Measurements from ENCODE around the gene BBS1.
A peak's percentile ranks its signal among the peaks of the same experiment; 100 is the strongest.
"Not testable (repeated sequence)": the region's sequence is repeated elsewhere in the genome, so short reads cannot be mapped to it uniquely, and the experiment has no call there.

The BBS1 gene

GRCh38 chr11:66510271-66510989 lies at the start of gene BBS1:
Gene BBS1 (plus strand): TSS chr11:66510635. CDS start chr11:66510660, 25 bp downstream.
- H3K27me3 ChIP-seq (ENCODE audit: insufficient read depth, low read depth, severe bottlenecking): no peaks in the 10 kb centered on the region
- peak within 1 kb of the TSS; percentile 85 for H3K27ac ChIP-seq
- H3K4me3 ChIP-seq (ENCODE audit: low read depth, low read length): peak within 1 kb of the TSS; percentile 94
- H3K36me3 ChIP-seq: peaks cover 46% of the 10 kb centered on the region
- no peaks in the 10 kb centered on the region for H3K9me3 ChIP-seq (ENCODE audit: severe bottlenecking)
- DNase-seq: peak; percentile 88
- no peak for TF ChIP-seq CTCF (IDR thresholded peaks at IDR 0.05; ENCODE audit: low read depth, low read length)

GRCh38 chr11:66462010-66462409 lies 48.4 kb upstream of the BBS1 start:
- no peak for TF ChIP-seq CTCF (IDR thresholded peaks at IDR 0.05; ENCODE audit: low read depth, low read length)
- H3K4me3 ChIP-seq (ENCODE audit: low read depth, low read length): no peak overlapping the region
- no peaks in the 10 kb centered on the region for H3K36me3 ChIP-seq
- H3K27ac ChIP-seq: no peak overlapping the region
- DNase-seq: no peak
- no peaks in the 10 kb centered on the region for H3K27me3 ChIP-seq (ENCODE audit: insufficient read depth, low read depth, severe bottlenecking)
- H3K9me3 ChIP-seq (ENCODE audit: severe bottlenecking): no peaks in the 10 kb centered on the region

GRCh38 chr11:66462911-66463310 lies 47.5 kb upstream of the BBS1 start:
- H3K27ac ChIP-seq: no peak overlapping the region
- no peaks in the 10 kb centered on the region for H3K9me3 ChIP-seq (ENCODE audit: severe bottlenecking)
- no peak for DNase-seq
- no peaks in the 10 kb centered on the region for H3K27me3 ChIP-seq (ENCODE audit: insufficient read depth, low read depth, severe bottlenecking)
- no peak for TF ChIP-seq CTCF (IDR thresholded peaks at IDR 0.05; ENCODE audit: low read depth, low read length)
- no peaks in the 10 kb centered on the region for H3K36me3 ChIP-seq
- no peak overlapping the region for H3K4me3 ChIP-seq (ENCODE audit: low read depth, low read length)

- DNase-seq: not testable (repeated sequence)
Measured at GRCh38 chr11:66464116-66464515, 46.3 kb upstream of the BBS1 start.

GRCh38 chr11:66464916-66465315 lies 45.5 kb upstream of the BBS1 start:
- no peak for TF ChIP-seq CTCF (IDR thresholded peaks at IDR 0.05; ENCODE audit: low read depth, low read length)
- Histone ChIP-seq H3K27me3 (ENCODE audit: insufficient read depth, low read depth, severe bottlenecking) (no peaks in the 10 kb centered on the region), H3K27ac (no peak overlapping the region), H3K36me3 (peaks cover 12% of the 10 kb centered on the region), H3K4me3 (ENCODE audit: low read depth, low read length) (no peak overlapping the region), H3K9me3 (ENCODE audit: severe bottlenecking) (no peaks in the 10 kb centered on the region)
- DNase-seq: no peak

More at GRCh38 chr11:66464116-66464515, 46.3 kb upstream of the BBS1 start:
- not testable (repeated sequence) for H3K9me3 ChIP-seq (ENCODE audit: severe bottlenecking); H3K27ac ChIP-seq; H3K4me3 ChIP-seq (ENCODE audit: low read depth, low read length); H3K27me3 ChIP-seq (ENCODE audit: insufficient read depth, low read depth, severe bottlenecking); H3K36me3 ChIP-seq

- Histone ChIP-seq H3K36me3 (peaks cover 18% of the 10 kb centered on the region), H3K27me3 (ENCODE audit: insufficient read depth, low read depth, severe bottlenecking) (no peaks in the 10 kb centered on the region), H3K9me3 (ENCODE audit: severe bottlenecking) (no peaks in the 10 kb centered on the region), H3K27ac (no peak overlapping the region), H3K4me3 (ENCODE audit: low read depth, low read length) (peak overlapping the region; percentile 63)
- no peak for DNase-seq
- TF ChIP-seq CTCF (IDR thresholded peaks at IDR 0.05; ENCODE audit: low read depth, low read length): no peak
Measured at GRCh38 chr11:66465373-66466224, 44.8 kb upstream of the BBS1 start.
